ENCODE data around the gene KIF25.

DNA sequence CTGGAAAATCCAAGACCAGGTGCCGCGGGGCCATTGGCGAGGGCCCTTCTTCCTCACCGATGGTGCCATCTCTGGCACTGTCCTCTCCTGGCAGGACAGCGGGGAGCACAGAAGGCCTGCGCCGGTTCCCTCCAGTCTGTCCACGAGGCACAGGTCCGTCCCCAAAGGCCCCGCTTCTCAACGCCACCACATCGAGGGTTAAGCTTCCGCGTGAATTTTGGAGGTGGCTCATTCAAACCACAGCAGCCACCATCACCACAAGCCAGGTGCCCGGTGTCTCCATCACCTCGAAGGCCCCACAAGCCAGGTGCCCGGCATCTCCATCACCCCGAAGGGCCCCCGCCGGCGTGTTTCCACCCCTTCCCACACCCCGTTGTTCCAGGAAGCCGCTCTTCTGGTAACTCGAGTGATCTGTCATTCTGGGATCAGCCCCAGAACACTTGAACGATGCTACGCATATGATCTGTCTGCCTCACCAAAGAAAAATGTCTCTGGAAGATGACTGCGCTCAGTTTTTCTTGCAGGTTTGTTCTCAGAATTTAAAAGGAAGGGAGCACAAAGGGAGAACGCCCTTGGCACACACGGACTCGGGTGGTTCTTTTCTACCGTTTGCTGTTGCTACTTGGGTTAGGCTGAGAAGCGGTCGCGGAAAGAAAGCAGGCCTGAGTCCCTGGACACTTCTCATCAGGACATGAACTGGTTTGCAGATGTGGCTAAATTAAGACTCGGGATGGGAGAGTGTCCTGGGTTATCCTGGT, 9.9 kb upstream of the KIF25 start:
- no peak for TF ChIP-seq EZH2phosphoT487 (IDR thresholded peaks at IDR 0.05; ENCODE audit: borderline replicate concordance)
- TF ChIP-seq, protein P1, sequence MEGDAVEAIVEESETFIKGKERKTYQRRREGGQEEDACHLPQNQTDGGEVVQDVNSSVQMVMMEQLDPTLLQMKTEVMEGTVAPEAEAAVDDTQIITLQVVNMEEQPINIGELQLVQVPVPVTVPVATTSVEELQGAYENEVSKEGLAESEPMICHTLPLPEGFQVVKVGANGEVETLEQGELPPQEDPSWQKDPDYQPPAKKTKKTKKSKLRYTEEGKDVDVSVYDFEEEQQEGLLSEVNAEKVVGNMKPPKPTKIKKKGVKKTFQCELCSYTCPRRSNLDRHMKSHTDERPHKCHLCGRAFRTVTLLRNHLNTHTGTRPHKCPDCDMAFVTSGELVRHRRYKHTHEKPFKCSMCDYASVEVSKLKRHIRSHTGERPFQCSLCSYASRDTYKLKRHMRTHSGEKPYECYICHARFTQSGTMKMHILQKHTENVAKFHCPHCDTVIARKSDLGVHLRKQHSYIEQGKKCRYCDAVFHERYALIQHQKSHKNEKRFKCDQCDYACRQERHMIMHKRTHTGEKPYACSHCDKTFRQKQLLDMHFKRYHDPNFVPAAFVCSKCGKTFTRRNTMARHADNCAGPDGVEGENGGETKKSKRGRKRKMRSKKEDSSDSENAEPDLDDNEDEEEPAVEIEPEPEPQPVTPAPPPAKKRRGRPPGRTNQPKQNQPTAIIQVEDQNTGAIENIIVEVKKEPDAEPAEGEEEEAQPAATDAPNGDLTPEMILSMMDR (conservative IDR thresholded peaks at IDR 0.05; ENCODE audit: low read length) = no peak

All from Loucy (cell line).